H1 (cell line): ENCODE results near the gene TFAP2A. TPM values are rescaled to one million over a fixed set of nuclear protein-coding genes. Genes with fewer than 3 reads are reported as not detected.

ENCODE experiments used
- CTCF ChIA-PET: fragments of 300-600 bp; sonication (Branson Sonifier 250); formaldehyde crosslinking; loops from one replicate; lab custom pipeline; 2021; ENCODE audit not compliant: partially characterized antibody; lab: Charles Lee
- POLR2A ChIA-PET: fragments of 300-600 bp; sonication (Branson Sonifier 250); formaldehyde crosslinking; loops from one replicate; lab custom pipeline; 2021; ENCODE audit warnings: inconsistent platforms; ENCODE audit not compliant: partially characterized antibody; lab: Charles Lee
- DNase-seq, 2 experiments: peaks; one replicate each; pipeline versions ENCODE4 v3.0.0 to v3.0.0-alpha.2; 2010 to 2022; ENCODE audit warnings: low spot score in 2 of 2, low read depth in 1 of 2, mixed read lengths in 1 of 2
- FAIRE-seq: peaks from 2 replicates; lab custom pipeline; 2011; peaks lifted over from hg19 to GRCh38; lab: Jason Lieb, UNC
- H2AFZ ChIP-seq: 2 replicates; pipeline ENCODE4 v1.8.1; 2012; ENCODE audit warnings: low read length, inconsistent platforms
- H2AK5ac ChIP-seq: 2 replicates; pipeline ENCODE4 v1.6.1; 2013; ENCODE audit warnings: low read depth, low read length
- H2BK120ac ChIP-seq: replicated peaks from 2 replicates; pipeline ENCODE3; 2013; ENCODE audit warnings: low read depth, low read length, inconsistent platforms
- H2BK12ac ChIP-seq: 2 replicates; pipeline ENCODE4 v1.6.1; 2013; ENCODE audit warnings: low read depth, low read length
- H2BK15ac ChIP-seq: 2 replicates; pipeline ENCODE4 v1.6.1; 2013; ENCODE audit warnings: low read length
- H2BK20ac ChIP-seq: 2 replicates; pipeline ENCODE4 v1.6.1; 2013; ENCODE audit warnings: low read length
- H2BK5ac ChIP-seq: 2 replicates; pipeline ENCODE4 v1.6.1; 2013; ENCODE audit warnings: low read depth, low read length
- H3K14ac ChIP-seq: 2 replicates; pipeline ENCODE4 v1.6.1; 2013; ENCODE audit warnings: inconsistent platforms; ENCODE audit not compliant: insufficient read length
- H3K18ac ChIP-seq: 2 replicates; pipeline ENCODE4 v1.6.1; 2013; ENCODE audit warnings: low read length; ENCODE audit errors: extremely low read depth
- H3K23ac ChIP-seq: 2 replicates; pipeline ENCODE4 v1.6.1; 2013; ENCODE audit warnings: inconsistent platforms; ENCODE audit not compliant: insufficient read length
- H3K23me2 ChIP-seq: 2 replicates; pipeline ENCODE4 v1.6.1; 2013; ENCODE audit warnings: low read depth, low read length
- H3K27ac ChIP-seq: 2 replicates; pipeline ENCODE4 v1.6.1; 2011; ENCODE audit warnings: low read depth, low read length, inconsistent platforms
- H3K27me3 ChIP-seq, 4 experiments: replicated peaks in 1 of 4; 1 replicate in 1 of 4; 2 replicates in 3 of 4; pipeline versions ENCODE4 v1.6.1 to v1.8.1; 2011 to 2013; ENCODE audit warnings: low read length in 3 of 4, mild to moderate bottlenecking in 3 of 4, inconsistent platforms in 2 of 4, mixed read lengths in 2 of 4, moderate library complexity in 1 of 4; ENCODE audit not compliant: control insufficient read depth in 3 of 4, insufficient read depth in 3 of 4; ENCODE audit errors: extremely low read depth in 1 of 4
- H3K36me3 ChIP-seq, 4 experiments: 2 replicates each; pipeline versions ENCODE4 v1.6.1 to v1.8.1; 2011 to 2013; ENCODE audit warnings: mild to moderate bottlenecking in 4 of 4, low read length in 3 of 4, moderate library complexity in 2 of 4, control low read depth in 1 of 4, inconsistent platforms in 1 of 4; ENCODE audit not compliant: insufficient read depth in 4 of 4, control insufficient read depth in 2 of 4
- H3K4ac ChIP-seq: replicated peaks from 2 replicates; pipeline ENCODE3; 2013; ENCODE audit warnings: low read length, low read depth, mixed read lengths, inconsistent platforms; ENCODE audit not compliant: insufficient read length
- H3K4me1 ChIP-seq, 4 experiments: replicated peaks in 1 of 4; 1 replicate in 1 of 4; 2 replicates in 3 of 4; pipeline versions ENCODE4 v1.6.1 to v1.8.1; 2011 to 2013; ENCODE audit warnings: low read length in 3 of 4, inconsistent platforms in 2 of 4, mixed read lengths in 1 of 4; ENCODE audit not compliant: insufficient read depth in 4 of 4, control insufficient read depth in 3 of 4
- H3K4me2 ChIP-seq, 2 experiments: 2 replicates each; pipeline versions ENCODE4 v1.6.1 to v1.8.1; 2011 to 2013; ENCODE audit warnings: low read depth in 2 of 2, low read length in 2 of 2, control low read depth in 1 of 2, inconsistent platforms in 1 of 2, mild to moderate bottlenecking in 1 of 2; ENCODE audit not compliant: insufficient read depth in 1 of 2
- H3K4me3 ChIP-seq, 4 experiments: fragments of 200-600, 300-600 bp in 1 of 4; sonication (generic), shearing (Covaris generic), sonication (Bioruptor Twin) in 1 of 4; 2 replicates each; pipeline versions ENCODE4 v1.5.1 to v1.8.1; 2011 to 2016; ENCODE audit warnings: low read length in 4 of 4, low read depth in 3 of 4, control low read depth in 2 of 4, inconsistent platforms in 2 of 4, mild to moderate bottlenecking in 2 of 4, mixed read lengths in 1 of 4, moderate library complexity in 1 of 4; ENCODE audit not compliant: insufficient read depth in 2 of 4; ENCODE audit errors: extremely low read depth in 1 of 4
- H3K56ac ChIP-seq: replicated peaks from 2 replicates; pipeline ENCODE3; 2013; ENCODE audit warnings: low read depth, mild to moderate bottlenecking, mixed read lengths, low read length, inconsistent platforms; ENCODE audit not compliant: insufficient read length
- H3K79me1 ChIP-seq: 2 replicates; pipeline ENCODE4 v1.6.1; 2013; ENCODE audit warnings: low read depth, low read length, control low read depth
- H3K79me2 ChIP-seq, 2 experiments: 2 replicates each; pipeline versions ENCODE4 v1.6.1 to v1.8.1; 2012 to 2013; ENCODE audit warnings: low read length in 2 of 2, mild to moderate bottlenecking in 2 of 2, inconsistent platforms in 1 of 2; ENCODE audit not compliant: insufficient read depth in 2 of 2, control insufficient read depth in 1 of 2
- H3K9ac ChIP-seq, 4 experiments: replicated peaks in 1 of 4; 1 replicate in 1 of 4; 2 replicates in 3 of 4; pipeline versions ENCODE4 v1.6.1 to v1.8.1; 2011 to 2013; ENCODE audit warnings: low read depth in 3 of 4, low read length in 3 of 4, control low read depth in 2 of 4, mild to moderate bottlenecking in 2 of 4, moderate library complexity in 2 of 4, inconsistent platforms in 1 of 4; ENCODE audit errors: extremely low read depth in 1 of 4
- H3K9me3 ChIP-seq, 2 experiments: 2 replicates each; pipeline versions ENCODE4 v1.6.1 to v1.8.1; 2012 to 2013; ENCODE audit warnings: mild to moderate bottlenecking in 2 of 2, moderate library complexity in 2 of 2, control low read depth in 1 of 2, inconsistent platforms in 1 of 2, low read depth in 1 of 2, low read length in 1 of 2, mixed read lengths in 1 of 2; ENCODE audit not compliant: insufficient read depth in 2 of 2
- H4K20me1 ChIP-seq, 2 experiments: replicated peaks in 1 of 2; 2 replicates each; pipeline versions ENCODE3 to v1.8.1; 2011 to 2013; ENCODE audit warnings: inconsistent platforms in 2 of 2, low read length in 2 of 2, mild to moderate bottlenecking in 1 of 2; ENCODE audit not compliant: insufficient read depth in 2 of 2, control insufficient read depth in 1 of 2
- H4K5ac ChIP-seq: 2 replicates; pipeline ENCODE4 v1.6.1; 2013; ENCODE audit warnings: low read length, low read depth, mixed read lengths, inconsistent platforms; ENCODE audit not compliant: insufficient read length
- H4K8ac ChIP-seq: 2 replicates; pipeline ENCODE4 v1.8.0; 2013; ENCODE audit warnings: mild to moderate bottlenecking, moderate library complexity, low read length, inconsistent platforms; ENCODE audit not compliant: insufficient read depth; ENCODE audit errors: extremely low read depth
- H4K91ac ChIP-seq: replicated peaks from 2 replicates; pipeline ENCODE3; 2013; ENCODE audit warnings: low read length, mixed read lengths, inconsistent platforms; ENCODE audit not compliant: insufficient read length
- BCL11A ChIP-seq, 2 experiments: IDR thresholded peaks; one replicate each; pipeline ENCODE4 v1.6.1; 2011; ENCODE audit warnings: low read depth in 2 of 2, low read length in 2 of 2, mild to moderate bottlenecking in 2 of 2
- HDAC2 ChIP-seq, 2 experiments: fragments of 300-600 bp in 1 of 2; sonication (generic) in 1 of 2; IDR thresholded peaks; 2 replicates each; pipeline ENCODE4 v1.6.1; 2011 to 2012; ENCODE audit warnings: low read depth in 2 of 2, low read length in 2 of 2, mild to moderate bottlenecking in 2 of 2, moderate library complexity in 2 of 2, borderline replicate concordance in 1 of 2, inconsistent platforms in 1 of 2
- KDM1A ChIP-seq: fragments of 200-600, 300-600 bp; sonication (generic); IDR thresholded peaks from 2 replicates; pipeline ENCODE4 v1.7.1; 2016; ENCODE audit warnings: mild to moderate bottlenecking, low read length, borderline replicate concordance
- KDM4A ChIP-seq: IDR thresholded peaks from one replicate; pipeline ENCODE4 v1.7.1; 2012; ENCODE audit warnings: low read depth, mild to moderate bottlenecking, moderate library complexity, low read length, inconsistent platforms; ENCODE audit not compliant: severe bottlenecking
- KDM5A ChIP-seq: fragments of 200-600 bp; IDR thresholded peaks from 2 replicates; pipeline ENCODE4 v1.7.1; 2012; ENCODE audit warnings: mild to moderate bottlenecking, low read length, inconsistent platforms, mixed read lengths
- POLR2AphosphoS5 ChIP-seq: IDR thresholded peaks from 2 replicates; pipeline ENCODE4 v1.6.1; 2011; ENCODE audit warnings: low read depth, low read length
- SIRT6 ChIP-seq: IDR thresholded peaks from one replicate; pipeline ENCODE4 v1.7.1; 2012; ENCODE audit warnings: low read length, inconsistent platforms
- TAF1 ChIP-seq: IDR thresholded peaks from 2 replicates; pipeline ENCODE4 v1.6.1; 2011; ENCODE audit warnings: mild to moderate bottlenecking, low read depth, low read length
- WGBS, 2 experiments: shearing (Covaris generic) in 1 of 2; methylation state at CpG; one replicate each; pipeline versions ENCODE4 v1.1.6 to v1.1.7; 2013 to 2015; ENCODE audit warnings: low lambda C conversion rate in 2 of 2, mixed read lengths in 2 of 2, inconsistent platforms in 1 of 2, low coverage in 1 of 2, missing lambda C conversion rate in 1 of 2; ENCODE audit not compliant: insufficient replicate concordance in 2 of 2, insufficient coverage in 1 of 2, insufficient read length in 1 of 2; ENCODE audit errors: extremely low coverage in 1 of 2, missing lambda C conversion rate in 1 of 2; 5-methylcytosine and 5-hydroxymethylcytosine counted together
- polyA plus RNA-seq, 7 experiments: library from polyadenylated mRNA; depleted of rRNA in 3 of 7; stranded (reverse) in 5 of 7; unstranded in 2 of 7; fragments of >200 nt in 5 of 7; fragments of 200-250 nt in 2 of 7; gene quantifications; 1 replicate in 5 of 7; 2 replicates in 1 of 7; 4 replicates in 1 of 7; pipeline versions ENCODE4 v1.2.1 to v1.2.3, GENCODE V29; 2011 to 2013; ENCODE audit warnings: missing spikeins in 2 of 7, mixed read lengths in 2 of 7
- total RNA-seq: library from RNA; stranded (reverse); fragmentation: NEBNext Ultra II Directional; extraction: Animal tissue kit (Norgen Biotek cat#: 25700); gene quantifications from 2 replicates; pipeline ENCODE4 v1.2.1, GENCODE V29; 2021
- TF ChIP-seq, protein P1 (sequence below): IDR thresholded peaks from 2 replicates; pipeline ENCODE4 v1.6.1; 2011; ENCODE audit warnings: low read depth, mild to moderate bottlenecking, low read length; ENCODE audit not compliant: insufficient read depth
- TF ChIP-seq, protein P2 (sequence below), 3 experiments: IDR thresholded peaks; 1 replicate in 2 of 3; 2 replicates in 1 of 3; pipeline versions ENCODE4 v1.5.1 to v1.6.1; 2011; ENCODE audit warnings: low read length in 3 of 3, mild to moderate bottlenecking in 3 of 3, inconsistent platforms in 2 of 3, low read depth in 1 of 3, moderate library complexity in 1 of 3; ENCODE audit not compliant: insufficient read depth in 1 of 3; ENCODE audit errors: control extremely low read depth in 1 of 3

The TFAP2A gene
- total and polyA plus RNA-seq, 2 of the 8 experiments (the other 6 are each of a cell fraction or from before 2014, with no cell fraction given): 0.23 TPM; not detected in 1

DNA sequence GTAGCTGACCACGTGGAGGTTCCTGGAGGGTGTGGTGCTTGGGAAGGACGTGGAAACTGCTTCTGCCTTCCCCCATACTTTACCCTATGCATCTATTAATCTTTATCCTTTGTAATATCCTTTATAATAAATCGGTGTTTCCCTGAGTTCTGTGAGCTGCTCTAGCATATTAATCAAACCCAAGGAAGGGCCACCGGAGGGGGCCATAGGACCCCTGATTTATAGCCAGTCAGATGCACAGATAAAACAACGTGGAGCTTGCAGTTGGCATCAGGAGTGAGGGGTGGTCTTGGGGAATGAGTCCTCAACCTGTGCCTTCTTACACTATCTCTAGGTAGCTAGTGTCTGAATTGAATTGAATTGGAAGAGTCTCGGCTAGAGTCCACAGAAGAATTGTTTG lies 36.5 kb upstream of the TFAP2A start:
- Histone ChIP-seq H4K8ac (no peak overlapping the region), H3K9me3 (no peaks in the 10 kb centered on the region), H3K79me2 (no peaks in the 10 kb centered on the region), H3K79me1 (no peaks in the 10 kb centered on the region), H4K91ac (no peak overlapping the region), H2BK5ac (no peak overlapping the region), H3K4me3 (no peak overlapping the region), H4K20me1 (no peaks in the 10 kb centered on the region), H2AFZ (no peak overlapping the region), H3K23ac (no peak overlapping the region), H3K56ac (no peak overlapping the region), H3K36me3 (no peaks in the 10 kb centered on the region), H2AK5ac (no peak overlapping the region), H3K18ac (no peak overlapping the region), H3K4me1 (no peaks in the 10 kb centered on the region; a peak in 1 of 7 replicates), H2BK20ac (no peak overlapping the region), H3K4me2 (no peak overlapping the region), H4K5ac (no peak overlapping the region), H2BK12ac (no peak overlapping the region), H3K14ac (no peak overlapping the region), H3K27ac (no peak overlapping the region), H2BK120ac (no peak overlapping the region), H3K4ac (no peak overlapping the region), H3K23me2 (no peaks in the 10 kb centered on the region), H3K27me3 (no peaks in the 10 kb centered on the region), H3K9ac (no peak overlapping the region), H2BK15ac (no peak overlapping the region)
- no peak for FAIRE-seq
- CTCF ChIA-PET: interaction anchor here (0.6 to 3.4 kb wide), 9 partner anchors 8 to 617 kb away, joined by 3 to 16 read pairs (median 3); no protein-coding TSS in a partner anchor
- 85% methylated on average over 6 of the region's 6 CpGs; no CpG with 5 or more reads in 1 of the 2 experiments for WGBS, 2 experiments
- DNase-seq: no peak
- POLR2A ChIA-PET: interaction anchor here (1.7 kb wide), 1 partner anchor 15 kb away, joined by 4 read pairs; no protein-coding TSS in a partner anchor
- no peak for TF ChIP-seq POLR2AphosphoS5
- TF ChIP-seq SIRT6: no peak
- TF ChIP-seq, protein P1, sequence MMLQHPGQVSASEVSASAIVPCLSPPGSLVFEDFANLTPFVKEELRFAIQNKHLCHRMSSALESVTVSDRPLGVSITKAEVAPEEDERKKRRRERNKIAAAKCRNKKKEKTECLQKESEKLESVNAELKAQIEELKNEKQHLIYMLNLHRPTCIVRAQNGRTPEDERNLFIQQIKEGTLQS: no peak
- TF ChIP-seq TAF1: no peak
- no peak for TF ChIP-seq KDM5A
- TF ChIP-seq, protein P2, sequence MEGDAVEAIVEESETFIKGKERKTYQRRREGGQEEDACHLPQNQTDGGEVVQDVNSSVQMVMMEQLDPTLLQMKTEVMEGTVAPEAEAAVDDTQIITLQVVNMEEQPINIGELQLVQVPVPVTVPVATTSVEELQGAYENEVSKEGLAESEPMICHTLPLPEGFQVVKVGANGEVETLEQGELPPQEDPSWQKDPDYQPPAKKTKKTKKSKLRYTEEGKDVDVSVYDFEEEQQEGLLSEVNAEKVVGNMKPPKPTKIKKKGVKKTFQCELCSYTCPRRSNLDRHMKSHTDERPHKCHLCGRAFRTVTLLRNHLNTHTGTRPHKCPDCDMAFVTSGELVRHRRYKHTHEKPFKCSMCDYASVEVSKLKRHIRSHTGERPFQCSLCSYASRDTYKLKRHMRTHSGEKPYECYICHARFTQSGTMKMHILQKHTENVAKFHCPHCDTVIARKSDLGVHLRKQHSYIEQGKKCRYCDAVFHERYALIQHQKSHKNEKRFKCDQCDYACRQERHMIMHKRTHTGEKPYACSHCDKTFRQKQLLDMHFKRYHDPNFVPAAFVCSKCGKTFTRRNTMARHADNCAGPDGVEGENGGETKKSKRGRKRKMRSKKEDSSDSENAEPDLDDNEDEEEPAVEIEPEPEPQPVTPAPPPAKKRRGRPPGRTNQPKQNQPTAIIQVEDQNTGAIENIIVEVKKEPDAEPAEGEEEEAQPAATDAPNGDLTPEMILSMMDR (IDR thresholded peaks at IDR 0.05; ENCODE audit: control extremely low read depth in 1 of 3, insufficient read depth in 1 of 3, low read depth in 1 of 3, low read length in 3 of 3): peak; percentile 2 to 26 (median 8); a peak in 3 of 4 replicates
- no peak for TF ChIP-seq HDAC2 (IDR thresholded peaks at IDR 0.05; ENCODE audit: borderline replicate concordance in 1 of 2, low read depth in 2 of 2, low read length in 2 of 2)
- no peak for TF ChIP-seq BCL11A (IDR thresholded peaks at IDR 0.05; ENCODE audit: low read depth in 2 of 2, low read length in 2 of 2)
- no peak for TF ChIP-seq KDM4A
- TF ChIP-seq KDM1A: no peak
